ENCODE results near the gene PRAC2. TPM values are rescaled to one million over a fixed set of nuclear protein-coding genes. Genes with fewer than 3 reads are reported as not detected.
A peak's percentile ranks its signal among the peaks of the same experiment; 100 is the strongest.

The PRAC2 gene
- polyA plus RNA-seq, 1 donor (not counting 4 experiments of a cell fraction or from before 2014, with no cell fraction given), result not detected

- Histone ChIP-seq H3K9me1 (ENCODE audit: control insufficient read depth, extremely low read depth, insufficient read depth, low read length) (no peaks in the 10 kb centered on the region), H3K27ac (ENCODE audit: control insufficient read depth, insufficient read depth, low read length) (no peak overlapping the region), H3K4me1 (ENCODE audit: control insufficient read depth, extremely low read depth, insufficient read depth, low read length) (no peaks in the 10 kb centered on the region), H3K36me3 (ENCODE audit: control insufficient read depth in 2 of 2, extremely low read depth in 1 of 2, insufficient read depth in 2 of 2, low read length in 2 of 2) (no peaks in the 10 kb centered on the region), H3K27me3 (ENCODE audit: control insufficient read depth, extremely low read depth, insufficient read depth, low read length) (peaks cover 94% of the 10 kb centered on the region), H3K9ac (ENCODE audit: control insufficient read depth, extremely low read depth, insufficient read depth, low read length) (no peak overlapping the region), H3K79me2 (ENCODE audit: control insufficient read depth, insufficient read depth, low read length) (no peaks in the 10 kb centered on the region), H3K9me3 (ENCODE audit: control insufficient read depth, low read depth, low read length) (no peaks in the 10 kb centered on the region), H3K4me2 (ENCODE audit: control insufficient read depth, extremely low read depth, insufficient read depth, low read depth, low read length) (no peak overlapping the region), H4K20me1 (ENCODE audit: control insufficient read depth, extremely low read depth, insufficient read depth, low read length) (peaks cover 2% of the 10 kb centered on the region), H2AFZ (ENCODE audit: control insufficient read depth, low read length) (no peak overlapping the region), H3K4me3 (ENCODE audit: control insufficient read depth in 2 of 3, extremely low read depth in 1 of 3, insufficient read depth in 2 of 3, low read depth in 1 of 3, low read length in 3 of 3) (no peak overlapping the region)
- no peak for TF ChIP-seq CTCF (optimal IDR thresholded peaks at IDR 0.05 in 1 of 3, IDR thresholded peaks at IDR 0.05 in 1 of 3, conservative IDR thresholded peaks at IDR 0.05 in 1 of 3; ENCODE audit: extremely low read depth in 1 of 3, insufficient read depth in 2 of 3, low read length in 3 of 3)
- peak; percentile 94 for TF ChIP-seq EZH2 (IDR thresholded peaks at IDR 0.05; ENCODE audit: low read length)
- FAIRE-seq (no peak), DNase-seq (ENCODE audit: low read depth, low spot score) (no peak)
- dilution Hi-C loops (cut with MboI; ENCODE audit: extremely low pct_ligation_motif_present, low sequenced_read_pairs), result no loop called here
These were observed 16.0 kb downstream of the PRAC2 start for GRCh38 chr17:48738803-48739526.

- H3K4me2 ChIP-seq (ENCODE audit: control insufficient read depth, extremely low read depth, insufficient read depth, low read depth, low read length), result no peak overlapping the region
- H3K9me1 ChIP-seq (ENCODE audit: control insufficient read depth, extremely low read depth, insufficient read depth, low read length), result no peaks in the 10 kb centered on the region
- H3K4me1 ChIP-seq (ENCODE audit: control insufficient read depth, extremely low read depth, insufficient read depth, low read length), result no peaks in the 10 kb centered on the region
- DNase-seq (ENCODE audit: low read depth, low spot score) (no peak), FAIRE-seq (no peak)
- H3K9me3 ChIP-seq (ENCODE audit: control insufficient read depth, low read depth, low read length), result no peaks in the 10 kb centered on the region
- TF ChIP-seq CTCF (optimal IDR thresholded peaks at IDR 0.05 in 1 of 3, IDR thresholded peaks at IDR 0.05 in 1 of 3, conservative IDR thresholded peaks at IDR 0.05 in 1 of 3; ENCODE audit: extremely low read depth in 1 of 3, insufficient read depth in 2 of 3, low read length in 3 of 3), result no peak
- peak; percentile 32 for TF ChIP-seq EZH2 (IDR thresholded peaks at IDR 0.05; ENCODE audit: low read length)
- H3K27ac ChIP-seq (ENCODE audit: control insufficient read depth, insufficient read depth, low read length), result no peak overlapping the region
- peaks cover 93% of the 10 kb centered on the region for H3K27me3 ChIP-seq (ENCODE audit: control insufficient read depth, extremely low read depth, insufficient read depth, low read length)
- H3K79me2 ChIP-seq (ENCODE audit: control insufficient read depth, insufficient read depth, low read length), result no peaks in the 10 kb centered on the region
- no peak overlapping the region for H3K9ac ChIP-seq (ENCODE audit: control insufficient read depth, extremely low read depth, insufficient read depth, low read length)
- no peak overlapping the region for H3K4me3 ChIP-seq (ENCODE audit: control insufficient read depth in 2 of 3, extremely low read depth in 1 of 3, insufficient read depth in 2 of 3, low read depth in 1 of 3, low read length in 3 of 3)
- H4K20me1 ChIP-seq (ENCODE audit: control insufficient read depth, extremely low read depth, insufficient read depth, low read length), result no peaks in the 10 kb centered on the region
- dilution Hi-C loops (cut with MboI; ENCODE audit: extremely low pct_ligation_motif_present, low sequenced_read_pairs), result no loop called here
- H3K36me3 ChIP-seq (ENCODE audit: control insufficient read depth in 2 of 2, extremely low read depth in 1 of 2, insufficient read depth in 2 of 2, low read length in 2 of 2), result no peaks in the 10 kb centered on the region
- H2AFZ ChIP-seq (ENCODE audit: control insufficient read depth, low read length), result no peak overlapping the region
These were observed 17.6 kb downstream of the PRAC2 start for GRCh38 chr17:48740537-48740936.

Data from keratinocyte (primary cell).